T-cell (primary cell): ENCODE data around the gene WAPL. TPM values are rescaled to one million over a fixed set of nuclear protein-coding genes. Genes with fewer than 3 reads are reported as not detected.

Experiments
- ATAC-seq, 4 experiments: fragments of 200-7000 bp in 3 of 4; fragments of 150-1000 bp in 1 of 4; cut with Tn5 transposase; replicated peaks in 1 of 4; 1 replicate in 3 of 4; 2 replicates in 1 of 4; pipeline ENCODE4 v1.10.0; 2021; ENCODE audit warnings: moderate library complexity in 3 of 4, mild to moderate bottlenecking in 2 of 4, moderate number of reproducible peaks in 1 of 4
- CTCF ChIA-PET, 2 donors: fragments of 300-600 bp; sonication (Branson Sonifier 250); formaldehyde crosslinking; loops; one replicate each; lab custom pipeline; 2022; ENCODE audit warnings: antibody characterized with exemption in 2 of 2; lab: Charles Lee
- POLR2A ChIA-PET, 2 donors: fragments of 300-600 bp; sonication (Branson Sonifier 250); formaldehyde crosslinking; loops; one replicate each; lab custom pipeline; 2022; ENCODE audit warnings: antibody characterized with exemption in 2 of 2; lab: Charles Lee
- DNase-seq, 35 experiments: peaks; one replicate each; pipeline versions ENCODE4 v3.0.0 to v3.0.0-alpha.2; 2013 to 2023
- H3K27ac ChIP-seq: one replicate; pipeline ENCODE4 v1.5.1; 2013; ENCODE audit warnings: low read length
- H3K27me3 ChIP-seq, 2 experiments: replicated peaks in 1 of 2; 1 replicate in 1 of 2; 2 replicates in 1 of 2; pipeline versions ENCODE4 v1.6.1 to v1.7.0; 2013; ENCODE audit warnings: low read length in 1 of 2, mixed read lengths in 1 of 2; ENCODE audit not compliant: control insufficient read depth in 2 of 2, insufficient read depth in 2 of 2; ENCODE audit errors: extremely low read depth in 1 of 2
- H3K36me3 ChIP-seq, 2 donors: 1 replicate in 1 of 2; 2 replicates in 1 of 2; pipeline versions ENCODE4 v1.6.1 to v1.7.0; 2013; ENCODE audit warnings: low read length in 1 of 2; ENCODE audit not compliant: control insufficient read depth in 2 of 2, insufficient read depth in 1 of 2; ENCODE audit errors: extremely low read depth in 1 of 2
- H3K4me1 ChIP-seq, 2 experiments: 1 replicate in 1 of 2; 2 replicates in 1 of 2; pipeline versions ENCODE4 v1.6.1 to v1.7.0; 2013; ENCODE audit warnings: low read length in 2 of 2, mixed read lengths in 1 of 2; ENCODE audit not compliant: insufficient read depth in 2 of 2, control insufficient read depth in 1 of 2; ENCODE audit errors: extremely low read depth in 1 of 2
- H3K4me3 ChIP-seq, 2 donors: 1 replicate in 1 of 2; 2 replicates in 1 of 2; pipeline versions ENCODE4 v1.5.1 to v1.7.0; 2013; ENCODE audit warnings: mild to moderate bottlenecking in 2 of 2, low read length in 1 of 2, moderate library complexity in 1 of 2; ENCODE audit not compliant: control insufficient read depth in 1 of 2; ENCODE audit errors: extremely low read depth in 1 of 2
- H3K9me3 ChIP-seq: 2 replicates; pipeline ENCODE4 v1.7.0; 2013
- H3K27ac Mint-ChIP-seq, 2 donors: one replicate each; pipeline ENCODE4 v1.8.0; 2020 to 2021; ENCODE audit warnings: mild to moderate bottlenecking in 2 of 2, mixed read lengths in 2 of 2
- H3K27me3 Mint-ChIP-seq, 2 donors: one replicate each; pipeline ENCODE4 v1.8.0; 2021 to 2022; ENCODE audit warnings: mixed read lengths in 2 of 2
- H3K36me3 Mint-ChIP-seq: one replicate; pipeline ENCODE4 v1.8.0; 2021; ENCODE audit warnings: mixed read lengths
- H3K4me1 Mint-ChIP-seq, 3 donors: one replicate each; pipeline ENCODE4 v1.8.0; 2020 to 2022; ENCODE audit warnings: mixed read lengths in 3 of 3, mild to moderate bottlenecking in 1 of 3
- H3K4me3 Mint-ChIP-seq, 3 donors: one replicate each; pipeline ENCODE4 v1.8.0; 2020 to 2022; ENCODE audit warnings: mild to moderate bottlenecking in 3 of 3, mixed read lengths in 3 of 3, moderate library complexity in 3 of 3
- H3K9me3 Mint-ChIP-seq, 3 donors: one replicate each; pipeline ENCODE4 v1.8.0; 2020 to 2022; ENCODE audit warnings: mixed read lengths in 3 of 3
- WGBS: methylation state at CpG from one replicate; pipeline ENCODE4 v1.1.5; 2013; ENCODE audit warnings: missing lambda C conversion rate; ENCODE audit not compliant: insufficient coverage; 5-methylcytosine and 5-hydroxymethylcytosine counted together
- total RNA-seq, 35 experiments: library from RNA in 6 of 35; stranded (reverse) in 6 of 35; fragments of 120-200 nt in 1 of 35; gene quantifications; one replicate each; pipeline versions ENCODE4 v1.2.1 to v1.2.4 and lab custom pipeline; 2013 to 2026

WAPL gene
- total RNA-seq, 5 donors from 2014 or later (not counting 1 experiment from before 2014, with no cell fraction given) = 43.2 to 46.5 (median 44.8) TPM

DNA sequence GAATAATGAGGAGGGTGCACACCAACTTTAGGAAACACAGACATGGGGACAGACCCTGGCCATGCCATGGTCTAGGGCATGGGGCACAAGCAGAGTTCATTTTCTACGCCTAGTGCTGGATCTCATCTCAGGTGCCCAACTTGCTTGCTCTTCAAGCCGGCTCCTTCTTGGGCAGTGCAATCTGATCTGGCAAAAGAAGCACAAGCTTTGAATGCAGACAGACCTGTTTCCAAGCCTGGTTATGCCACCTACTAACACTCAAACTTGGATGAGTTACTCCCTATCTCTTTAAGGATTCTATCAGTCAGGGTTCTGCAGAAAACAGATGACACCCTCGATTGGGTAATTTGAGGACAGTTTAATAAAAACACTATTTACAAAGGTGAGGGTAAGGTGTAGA is 34.9 kb upstream of the WAPL start:
- no peak for ATAC-seq
- Histone ChIP-seq H3K36me3 (no peaks in the 10 kb centered on the region), H3K9me3 (no peaks in the 10 kb centered on the region), H3K27ac (no peak overlapping the region), H3K27me3 (peaks cover 0 to 2% of the 10 kb centered on the region in 2 experiments), H3K4me1 (no peaks in the 10 kb centered on the region), H3K4me3 (no peak overlapping the region)
- no peak overlapping the region for H3K27ac Mint-ChIP-seq
- no peaks in the 10 kb centered on the region for H3K9me3 Mint-ChIP-seq
- no peaks in the 10 kb centered on the region for H3K36me3 Mint-ChIP-seq
- no peaks in the 10 kb centered on the region for H3K27me3 Mint-ChIP-seq
- ChIA-PET POLR2A (no interaction called here), CTCF (no interaction called here)
- no peak for DNase-seq
- WGBS = 68% methylated on average over 2 of the region's 3 CpGs
- H3K4me3 Mint-ChIP-seq = no peak overlapping the region
- no peaks in the 10 kb centered on the region for H3K4me1 Mint-ChIP-seq

DNA sequence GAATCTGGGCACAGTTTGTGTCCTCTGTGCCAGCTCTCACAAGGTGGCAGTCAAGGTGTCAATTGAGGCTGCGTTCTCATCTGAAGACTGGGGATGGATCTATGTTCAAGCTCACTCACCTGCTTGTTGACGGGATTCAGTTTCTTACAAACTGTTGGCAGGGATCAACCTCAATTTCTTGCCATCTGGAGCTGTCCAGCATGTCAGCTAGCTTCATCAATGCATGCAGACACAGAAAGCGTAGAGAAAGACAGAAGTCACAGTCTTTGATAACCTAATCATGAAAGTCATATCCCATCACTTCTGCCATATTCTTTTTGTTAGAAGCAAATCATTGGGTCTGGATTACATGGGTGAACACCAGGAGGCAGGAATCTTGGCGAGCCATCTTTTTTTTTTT is 32.0 kb upstream of the WAPL start:
- Histone ChIP-seq H3K4me1 (no peaks in the 10 kb centered on the region), H3K27ac (no peak overlapping the region), H3K9me3 (no peaks in the 10 kb centered on the region), H3K4me3 (no peak overlapping the region), H3K27me3 (no peaks in the 10 kb centered on the region), H3K36me3 (no peaks in the 10 kb centered on the region)
- Mint-ChIP-seq H3K9me3 (no peaks in the 10 kb centered on the region), H3K4me3 (no peak overlapping the region), H3K36me3 (no peaks in the 10 kb centered on the region), H3K4me1 (no peaks in the 10 kb centered on the region), H3K27ac (no peak overlapping the region), H3K27me3 (no peaks in the 10 kb centered on the region)
- WGBS = 90% methylated on average over 2 of the region's 4 CpGs
- ChIA-PET POLR2A (no interaction called here), CTCF (no interaction called here)
- ATAC-seq (no peak), DNase-seq (no peak)

DNA sequence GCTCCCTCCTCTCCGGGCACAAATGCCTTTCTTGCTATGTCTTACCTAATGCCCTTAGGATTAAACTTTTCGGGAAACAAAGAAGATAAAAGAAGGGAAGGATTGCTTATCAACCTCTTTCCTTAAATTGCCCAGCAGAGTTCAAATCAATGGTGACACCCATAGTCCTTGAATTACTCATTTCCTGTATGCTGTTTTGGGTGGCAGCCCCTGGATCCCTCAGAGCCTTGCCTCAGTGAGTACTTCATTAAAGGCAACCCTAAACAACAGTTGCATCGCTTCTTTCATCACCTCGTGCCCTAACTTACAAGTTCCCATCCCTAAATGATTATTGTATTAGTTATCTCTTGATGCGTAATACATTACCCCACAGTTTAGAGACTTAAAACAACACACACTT is 31.6 kb upstream of the WAPL start:
- WGBS = no CpG with 5 or more reads among the region's 5 CpGs
- Histone ChIP-seq H3K9me3 (no peaks in the 10 kb centered on the region), H3K4me3 (no peak overlapping the region), H3K36me3 (no peaks in the 10 kb centered on the region), H3K4me1 (no peaks in the 10 kb centered on the region), H3K27me3 (no peaks in the 10 kb centered on the region), H3K27ac (no peak overlapping the region)
- ATAC-seq = no peak
- DNase-seq = no peak
- no peaks in the 10 kb centered on the region for H3K36me3 Mint-ChIP-seq
- no peak overlapping the region for H3K4me3 Mint-ChIP-seq
- CTCF ChIA-PET = interaction anchor here in 1 of 2 donors (0.5 kb wide), 1 partner anchor 161 kb away, joined by 6 read pairs; no protein-coding TSS in a partner anchor
- H3K27me3 Mint-ChIP-seq = no peaks in the 10 kb centered on the region
- H3K9me3 Mint-ChIP-seq = peaks cover 0 to 1% (median 0%) of the 10 kb centered on the region in 3 donors
- no peaks in the 10 kb centered on the region for H3K4me1 Mint-ChIP-seq
- POLR2A ChIA-PET = no interaction called here
- no peak overlapping the region for H3K27ac Mint-ChIP-seq

DNA sequence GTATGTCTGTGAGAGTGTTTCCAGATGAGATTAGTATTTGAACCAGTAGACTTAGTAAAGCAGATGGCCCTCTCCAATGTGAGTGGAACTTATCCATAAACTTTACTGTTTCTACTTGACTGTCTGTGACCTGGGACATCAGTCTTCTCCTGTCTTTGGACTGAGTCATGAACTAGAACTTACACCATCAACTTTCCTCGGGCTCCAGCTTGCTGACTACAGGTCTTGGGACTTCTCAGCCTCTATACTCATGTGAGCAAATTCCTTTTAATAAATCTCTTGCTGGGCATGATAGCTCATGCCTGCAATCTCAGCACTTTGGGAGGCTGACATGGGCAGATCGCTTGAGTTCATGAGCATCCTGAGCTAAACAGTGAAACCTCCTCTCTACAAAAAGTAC is 25.7 kb upstream of the WAPL start:
- H3K4me3 ChIP-seq = no peak overlapping the region
- peaks cover 0 to 6% (median 0%) of the 10 kb centered on the region in 3 donors for H3K9me3 Mint-ChIP-seq
- DNase-seq (no peak), ATAC-seq (no peak)
- no peaks in the 10 kb centered on the region for H3K4me1 ChIP-seq
- no peaks in the 10 kb centered on the region for H3K36me3 Mint-ChIP-seq
- H3K27ac Mint-ChIP-seq = no peak overlapping the region
- H3K27me3 ChIP-seq = no peaks in the 10 kb centered on the region
- POLR2A ChIA-PET = no interaction called here
- no peaks in the 10 kb centered on the region for H3K27me3 Mint-ChIP-seq
- no peaks in the 10 kb centered on the region for H3K4me1 Mint-ChIP-seq
- 100% methylated on average over 1 of the region's 2 CpGs for WGBS
- H3K27ac ChIP-seq = no peak overlapping the region
- H3K9me3 ChIP-seq = no peaks in the 10 kb centered on the region
- no peaks in the 10 kb centered on the region for H3K36me3 ChIP-seq
- H3K4me3 Mint-ChIP-seq = no peak overlapping the region
- CTCF ChIA-PET = interaction anchor here in 1 of 2 donors (0.6 kb wide), 1 partner anchor 947 kb away, joined by 3 read pairs; no protein-coding TSS in a partner anchor

DNA sequence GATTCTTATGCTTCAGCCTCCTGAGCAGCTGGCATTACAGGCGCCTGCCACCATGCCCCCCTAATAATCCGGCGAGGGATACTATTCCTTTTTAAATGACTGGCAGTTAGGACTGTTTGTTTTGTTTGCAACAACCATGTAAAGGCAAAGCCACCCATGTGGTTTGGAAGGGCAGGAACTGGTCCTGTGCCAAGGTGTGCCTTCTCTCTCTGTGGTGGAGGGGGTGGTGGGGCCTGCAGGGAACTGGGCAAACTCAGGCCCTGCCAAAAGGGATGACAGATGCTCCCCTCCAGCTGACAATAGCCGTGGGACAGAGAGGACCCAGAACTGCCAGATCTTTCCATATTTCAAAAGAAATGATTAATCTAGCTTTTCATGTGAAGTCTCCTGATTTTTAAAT is 23.5 kb upstream of the WAPL start:
- ATAC-seq (no peak), DNase-seq (no peak)
- H3K36me3 Mint-ChIP-seq = no peaks in the 10 kb centered on the region
- no peaks in the 10 kb centered on the region for H3K27me3 Mint-ChIP-seq
- no peaks in the 10 kb centered on the region for H3K9me3 ChIP-seq
- H3K4me1 ChIP-seq = peaks cover 0 to 3% of the 10 kb centered on the region in 2 experiments
- H3K4me1 Mint-ChIP-seq = peaks cover 0 to under 1% (median under 1%) of the 10 kb centered on the region in 3 donors
- CTCF ChIA-PET = interaction anchor here in 1 of 2 donors (0.6 kb wide), 1 partner anchor 139 kb away, joined by 6 read pairs; no protein-coding TSS in a partner anchor
- no peak overlapping the region for H3K4me3 Mint-ChIP-seq
- H3K27me3 ChIP-seq = no peaks in the 10 kb centered on the region
- peaks cover 0 to 6% (median 0%) of the 10 kb centered on the region in 3 donors for H3K9me3 Mint-ChIP-seq
- no peaks in the 10 kb centered on the region for H3K36me3 ChIP-seq
- no peak overlapping the region for H3K27ac ChIP-seq
- POLR2A ChIA-PET = no interaction called here
- no peak overlapping the region for H3K27ac Mint-ChIP-seq
- WGBS = 100% methylated on average over 1 of the region's 4 CpGs
- no peak overlapping the region for H3K4me3 ChIP-seq

DNA sequence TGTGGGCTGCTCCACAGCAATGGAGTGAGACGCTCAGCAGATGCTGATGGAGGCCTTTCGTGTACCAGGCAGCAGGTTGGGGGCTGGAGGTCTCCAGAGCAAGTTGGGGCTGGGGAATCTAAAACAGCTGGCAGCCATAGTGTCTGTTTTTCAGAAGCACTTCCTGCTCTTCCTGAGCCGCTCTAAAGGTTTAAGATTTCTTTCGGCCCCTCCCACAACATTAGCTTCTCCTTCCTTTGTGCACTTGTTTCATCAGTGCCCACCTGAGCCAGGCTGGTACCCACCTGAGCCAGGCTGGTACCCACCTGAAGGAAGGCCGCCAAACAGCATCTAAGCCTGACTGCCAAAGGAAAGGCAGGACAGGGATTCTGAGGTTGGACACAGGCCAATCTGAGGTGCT is 18.4 kb upstream of the WAPL start:
- Histone ChIP-seq H3K9me3 (no peaks in the 10 kb centered on the region), H3K27me3 (peaks cover 0 to 2% of the 10 kb centered on the region in 2 experiments), H3K36me3 (no peaks in the 10 kb centered on the region), H3K27ac (no peak overlapping the region), H3K4me1 (peaks cover 15 to 39% of the 10 kb centered on the region in 2 experiments), H3K4me3 (peak overlapping the region in 1 of 2 donors; percentile 53)
- ATAC-seq = peak in 2 of 4 experiments; percentile 11 to 20
- ChIA-PET POLR2A (no interaction called here), CTCF (interaction anchor here in 1 of 2 donors (0.6 kb wide), 1 partner anchor 89 kb away, joined by 3 read pairs; no protein-coding TSS in a partner anchor)
- no peaks in the 10 kb centered on the region for H3K9me3 Mint-ChIP-seq
- 50% methylated on average over 5 of the region's 5 CpGs for WGBS
- H3K4me3 Mint-ChIP-seq = peak overlapping the region; percentile 28 to 66 (median 36)
- H3K27ac Mint-ChIP-seq = peak overlapping the region; percentile 84 to 86
- no peak for DNase-seq
- H3K36me3 Mint-ChIP-seq = no peaks in the 10 kb centered on the region
- H3K27me3 Mint-ChIP-seq = no peaks in the 10 kb centered on the region
- H3K4me1 Mint-ChIP-seq = peaks cover 26 to 30% (median 28%) of the 10 kb centered on the region in 3 donors
